CD4-positive, alpha-beta memory T cell (primary cell): ENCODE measurements around the gene ENO1. TPM values are rescaled to one million over a fixed set of nuclear protein-coding genes. Genes with fewer than 3 reads are reported as not detected.

Experiments
- CTCF ChIA-PET: fragments of 350-600 bp; sonication (Branson Sonifier 250); formaldehyde crosslinking; loops from one replicate; lab custom pipeline; 2021; ENCODE audit warnings: inconsistent platforms; ENCODE audit not compliant: partially characterized antibody; lab: Charles Lee
- POLR2A ChIA-PET: fragments of 350-600 bp; sonication (Branson Sonifier 250); formaldehyde crosslinking; loops from one replicate; lab custom pipeline; 2021; ENCODE audit not compliant: partially characterized antibody; lab: Charles Lee
- DNase-seq, 5 donors: peaks; one replicate each; pipeline versions ENCODE4 v3.0.0 to v3.0.0-alpha.2; 2020 to 2022; ENCODE audit warnings: mixed read lengths in 1 of 5
- H3K27ac ChIP-seq: one replicate; pipeline ENCODE4 v1.7.0; 2013; ENCODE audit warnings: low read depth, low read length
- H3K27me3 ChIP-seq: 2 replicates; pipeline ENCODE4 v1.7.0; 2013; ENCODE audit warnings: mild to moderate bottlenecking, low read length, moderate library complexity; ENCODE audit not compliant: insufficient read depth
- H3K36me3 ChIP-seq: 2 replicates; pipeline ENCODE4 v1.7.0; 2013; ENCODE audit warnings: mild to moderate bottlenecking, low read length, moderate library complexity; ENCODE audit not compliant: insufficient read depth
- H3K4me1 ChIP-seq: 2 replicates; pipeline ENCODE4 v1.7.0; 2013; ENCODE audit warnings: mild to moderate bottlenecking, low read length, moderate library complexity; ENCODE audit not compliant: insufficient read depth
- H3K4me3 ChIP-seq, 2 donors: one replicate each; pipeline ENCODE4 v1.7.0; 2013; ENCODE audit warnings: low read length in 2 of 2, mild to moderate bottlenecking in 1 of 2
- H3K9me3 ChIP-seq, 2 donors: one replicate each; pipeline ENCODE4 v1.7.0; 2013; ENCODE audit warnings: low read length in 2 of 2, control low read depth in 1 of 2; ENCODE audit not compliant: control insufficient read depth in 1 of 2
- H3K27ac Mint-ChIP-seq, 7 donors: one replicate each; pipeline ENCODE4 v1.8.0; 2020 to 2021; ENCODE audit warnings: mixed read lengths in 7 of 7, mild to moderate bottlenecking in 6 of 7, inconsistent platforms in 3 of 7, moderate library complexity in 3 of 7
- H3K27me3 Mint-ChIP-seq, 2 donors: one replicate each; pipeline ENCODE4 v1.8.0; 2020 to 2021; ENCODE audit warnings: mixed read lengths in 2 of 2
- H3K36me3 Mint-ChIP-seq, 2 donors: one replicate each; pipeline ENCODE4 v1.8.0; 2020 to 2021; ENCODE audit warnings: mixed read lengths in 2 of 2, inconsistent platforms in 1 of 2, mild to moderate bottlenecking in 1 of 2
- H3K4me1 Mint-ChIP-seq, 4 donors: one replicate each; pipeline ENCODE4 v1.8.0; 2020 to 2021; ENCODE audit warnings: mixed read lengths in 4 of 4, mild to moderate bottlenecking in 1 of 4
- H3K4me3 Mint-ChIP-seq, 8 donors: one replicate each; pipeline ENCODE4 v1.8.0; 2020 to 2021; ENCODE audit warnings: mixed read lengths in 8 of 8, mild to moderate bottlenecking in 7 of 8, moderate library complexity in 6 of 8, inconsistent platforms in 3 of 8
- H3K9me3 Mint-ChIP-seq, 8 donors: one replicate each; pipeline ENCODE4 v1.8.0; 2020 to 2021; ENCODE audit warnings: mixed read lengths in 8 of 8, mild to moderate bottlenecking in 5 of 8, inconsistent platforms in 3 of 8, moderate library complexity in 1 of 8
- intact Hi-C: fragments of 100-400 bp; cut with micrococcal nuclease; formaldehyde crosslinking; loops from one replicate; pipeline ENCODE4 v1.15.1; 2023
- microRNA-seq: library from miRNA; unstranded; fragments of <30 nt; microRNA quantifications from one replicate; pipeline ENCODE4 v1.2.0, GENCODE V29; 2021; ENCODE audit warnings: borderline replicate concordance, borderline number of aligned reads, borderline microRNAs expressed, mixed read lengths
- polyA plus RNA-seq, 2 donors: library from polyadenylated mRNA; unstranded; fragments of 300-500 nt; fragmentation: Illumina TruSeq; gene quantifications; one replicate each; pipeline ENCODE4 v1.2.3, GENCODE V29; 2021
- total RNA-seq, 2 experiments: library from RNA; stranded (reverse); gene quantifications; one replicate each; pipeline ENCODE4 v1.2.3, GENCODE V29; 2021

Gene ENO1
- total and polyA plus RNA-seq, 4 experiments from 2014 or later = 291 to 1,157 (median 688) TPM

- Mint-ChIP-seq H3K4me3 (no peak overlapping the region), H3K27ac (peak overlapping the region in 1 of 7 donors; percentile 47), H3K27me3 (peaks cover 0 to 2% of the 10 kb centered on the region in 2 donors), H3K4me1 (peaks cover 26 to 40% (median 33%) of the 10 kb centered on the region in 4 donors), H3K36me3 (peaks cover 0 to 8% of the 10 kb centered on the region in 2 donors), H3K9me3 (no peaks in the 10 kb centered on the region)
- ChIA-PET CTCF (no interaction called here), POLR2A (interaction anchor here (0.6 kb wide), 1 partner anchor 11 kb away, joined by 3 read pairs; no protein-coding TSS in a partner anchor)
- H3K4me3 ChIP-seq = no peak overlapping the region
- no peaks in the 10 kb centered on the region for H3K36me3 ChIP-seq
- no peak overlapping the region for H3K27ac ChIP-seq
- H3K27me3 ChIP-seq = no peaks in the 10 kb centered on the region
- peaks cover 28% of the 10 kb centered on the region for H3K4me1 ChIP-seq
- no peak for DNase-seq
- no peaks in the 10 kb centered on the region for H3K9me3 ChIP-seq
- intact Hi-C loops = loop anchor here (10.0 kb wide), 1 partner anchor 109 kb away; no protein-coding TSS in a partner anchor
Observed at GRCh38 chr1:8813991-8814390, 64.5 kb downstream of the ENO1 start.

- CTCF ChIA-PET = interaction anchor here (1.2 kb wide), 1 partner anchor 36 kb away, joined by 7 read pairs; no protein-coding TSS in a partner anchor
- H3K4me3 Mint-ChIP-seq = no peak overlapping the region
- no peaks in the 10 kb centered on the region for H3K9me3 Mint-ChIP-seq
- H3K27ac ChIP-seq = no peak overlapping the region
- no peaks in the 10 kb centered on the region for H3K9me3 ChIP-seq
- no peaks in the 10 kb centered on the region for H3K36me3 ChIP-seq
- peaks cover 0 to 2% of the 10 kb centered on the region in 2 donors for H3K27me3 Mint-ChIP-seq
- peak overlapping the region in 1 of 7 donors; percentile 37 for H3K27ac Mint-ChIP-seq
- intact Hi-C loops = loop anchor here (10.0 kb wide), 1 partner anchor 108 kb away; no protein-coding TSS in a partner anchor
- POLR2A ChIA-PET = interaction anchor here (0.6 kb wide), 1 partner anchor 10 kb away, joined by 3 read pairs; no protein-coding TSS in a partner anchor
- DNase-seq = no peak
- peaks cover 0 to 8% of the 10 kb centered on the region in 2 donors for H3K36me3 Mint-ChIP-seq
- H3K4me3 ChIP-seq = no peak overlapping the region
- H3K27me3 ChIP-seq = no peaks in the 10 kb centered on the region
- H3K4me1 Mint-ChIP-seq = peaks cover 24 to 36% (median 30%) of the 10 kb centered on the region in 4 donors
- H3K4me1 ChIP-seq = peaks cover 25% of the 10 kb centered on the region
Observed at GRCh38 chr1:8813016-8813763, 65.3 kb downstream of the ENO1 start.

- CTCF ChIA-PET = interaction anchor here (1.5 kb wide), 1 partner anchor 37 kb away, joined by 6 read pairs; no protein-coding TSS in a partner anchor
- no peak overlapping the region for H3K27ac Mint-ChIP-seq
- no peak for DNase-seq
Observed at GRCh38 chr1:8812081-8812480, 66.4 kb downstream of the ENO1 start.

More at GRCh38 chr1:8812081-8812480, 66.4 kb downstream of the ENO1 start:
- Histone ChIP-seq H3K27ac (no peak overlapping the region), H3K4me3 (no peak overlapping the region), H3K27me3 (no peaks in the 10 kb centered on the region), H3K36me3 (no peaks in the 10 kb centered on the region), H3K9me3 (no peaks in the 10 kb centered on the region), H3K4me1 (peaks cover 23% of the 10 kb centered on the region)
- H3K36me3 Mint-ChIP-seq = peaks cover 0 to 5% of the 10 kb centered on the region in 2 donors
- H3K27me3 Mint-ChIP-seq = no peaks in the 10 kb centered on the region
- H3K9me3 Mint-ChIP-seq = no peaks in the 10 kb centered on the region
- intact Hi-C loops = loop anchor here (10.0 kb wide), 1 partner anchor 107 kb away; no protein-coding TSS in a partner anchor
- H3K4me3 Mint-ChIP-seq = no peak overlapping the region
- peaks cover 23 to 33% (median 28%) of the 10 kb centered on the region in 4 donors for H3K4me1 Mint-ChIP-seq
- POLR2A ChIA-PET = no interaction called here

Small RNAs within 50 kb of the gene (microRNA-seq; reads per million reads assigned to microRNA genes)
- gene MIR6728 = not detected

Other genes with a start within 250 kb of the ENO1 start
- 100 to 1,000 TPM; 104 to 117 TPM for gene RERE, start 61.0 kb downstream of the ENO1 start, total RNA-seq
- 10 to 100 TPM in 1 of 2 donors, under 1 TPM in 1; 0.38 to 17.1 TPM for gene RERE, start 61.0 kb downstream of the ENO1 start, polyA plus RNA-seq
- gene CA6, start 67.2 kb upstream of the ENO1 start, total RNA-seq = not detected
- 1 to 10 TPM in 1 of 2 donors, under 1 TPM in 1; 0.35 to 2.5 TPM for gene CA6, start 67.2 kb upstream of the ENO1 start, polyA plus RNA-seq
- gene SLC2A7, start 147.7 kb upstream of the ENO1 start, total RNA-seq = not detected
- not detected for gene SLC2A7, start 147.7 kb upstream of the ENO1 start, polyA plus RNA-seq
- gene SLC2A5, start 190.9 kb upstream of the ENO1 start, total RNA-seq = under 1 TPM in 1 of 2 experiments, not detected in 1; 0.23 TPM
- not detected for gene SLC2A5, start 190.9 kb upstream of the ENO1 start, polyA plus RNA-seq